Mucosa of stomach (tissue), 1 donor: ENCODE results near the gene ATP7A.

Source experiments
- H3K27me3 ChIP-seq: one replicate; pipeline ENCODE4 v1.7.0; 2013; ENCODE audit warnings: mild to moderate bottlenecking, low read length; ENCODE audit not compliant: control insufficient read depth, insufficient read depth
- H3K36me3 ChIP-seq: one replicate; pipeline ENCODE4 v1.7.0; 2013; ENCODE audit warnings: low read length; ENCODE audit not compliant: control insufficient read depth, insufficient read depth
- H3K4me1 ChIP-seq: one replicate; pipeline ENCODE4 v1.7.0; 2013; ENCODE audit warnings: mild to moderate bottlenecking, low read length; ENCODE audit not compliant: control insufficient read depth, insufficient read depth
- H3K4me3 ChIP-seq: one replicate; pipeline ENCODE4 v1.7.0; 2013; ENCODE audit warnings: low read length
- H3K9ac ChIP-seq: one replicate; pipeline ENCODE4 v1.7.0; 2013; ENCODE audit warnings: mild to moderate bottlenecking, low read length, moderate library complexity
- H3K9me3 ChIP-seq: one replicate; pipeline ENCODE4 v1.7.0; 2013; ENCODE audit warnings: mild to moderate bottlenecking, low read length, moderate library complexity; ENCODE audit not compliant: control insufficient read depth
- donor health status: Pancreatic carcinoma.

The ATP7A gene

DNA sequence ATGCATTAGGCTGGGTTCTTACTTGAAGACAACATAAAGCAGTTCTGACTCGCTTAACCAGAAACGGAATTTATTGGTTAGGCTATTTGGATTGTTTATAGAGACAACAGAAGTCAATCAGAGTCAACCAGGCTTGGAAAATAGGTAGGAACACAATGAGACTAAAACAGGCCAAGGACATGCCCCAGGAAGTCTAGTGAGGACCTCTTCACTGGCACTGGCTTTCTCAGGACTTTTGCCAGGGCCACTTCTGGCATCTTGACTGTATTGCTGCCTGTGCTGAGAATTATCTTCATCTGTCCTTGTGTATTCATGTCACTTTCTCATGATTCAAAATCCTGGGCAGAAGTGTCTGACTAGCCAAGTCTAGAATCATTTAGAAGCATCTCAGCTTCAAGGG is 39.3 kb downstream of the ATP7A start:
- H3K36me3 ChIP-seq = no peaks in the 10 kb centered on the region
- H3K27me3 ChIP-seq = no peaks in the 10 kb centered on the region
- H3K4me3 ChIP-seq = no peak overlapping the region
- no peaks in the 10 kb centered on the region for H3K9me3 ChIP-seq
- H3K9ac ChIP-seq = no peak overlapping the region
- no peaks in the 10 kb centered on the region for H3K4me1 ChIP-seq

DNA sequence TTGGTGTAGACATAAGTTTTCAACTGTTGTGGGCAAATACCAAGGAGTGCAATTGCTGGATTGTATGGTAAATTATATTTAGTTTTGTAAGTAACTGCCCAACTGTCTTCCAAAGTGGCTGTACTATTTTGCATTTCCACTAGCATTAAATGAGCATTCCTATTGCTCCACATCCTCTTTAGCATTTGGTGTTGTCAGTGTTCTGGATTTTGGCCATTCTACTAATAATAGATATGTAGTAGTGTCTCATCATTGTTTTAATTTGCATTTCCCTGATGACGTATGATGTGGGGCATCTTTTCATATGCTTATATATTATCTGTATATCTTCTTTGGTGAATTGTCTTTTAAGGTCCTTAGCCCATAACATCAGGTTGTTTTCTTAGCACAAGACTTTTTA is 41.7 kb downstream of the ATP7A start:
- H3K27me3 ChIP-seq = no peaks in the 10 kb centered on the region
- H3K9ac ChIP-seq = no peak overlapping the region
- no peaks in the 10 kb centered on the region for H3K9me3 ChIP-seq
- H3K36me3 ChIP-seq = no peaks in the 10 kb centered on the region
- no peak overlapping the region for H3K4me3 ChIP-seq
- no peaks in the 10 kb centered on the region for H3K4me1 ChIP-seq

DNA sequence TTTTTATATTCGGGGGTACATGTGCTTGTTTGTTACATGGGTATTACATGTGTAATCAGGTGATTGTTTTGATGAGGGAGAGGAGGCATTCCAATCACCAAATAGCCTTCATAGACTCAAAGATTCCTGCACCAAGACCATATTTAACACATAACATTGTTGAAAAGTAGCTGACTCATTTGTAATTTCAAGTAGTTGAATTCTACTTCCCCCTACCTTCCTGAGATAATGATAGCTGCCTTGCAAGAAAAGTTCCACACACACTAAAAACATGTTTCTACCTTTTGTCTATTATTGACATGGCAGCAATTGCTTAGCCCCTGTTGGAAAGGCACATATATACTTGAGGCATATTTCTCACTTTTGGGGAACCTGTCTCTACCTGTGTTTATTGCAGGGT is 42.8 kb downstream of the ATP7A start:
- H3K36me3 ChIP-seq = no peaks in the 10 kb centered on the region
- no peaks in the 10 kb centered on the region for H3K4me1 ChIP-seq
- H3K9me3 ChIP-seq = no peaks in the 10 kb centered on the region
- no peak overlapping the region for H3K4me3 ChIP-seq
- H3K9ac ChIP-seq = no peak overlapping the region
- H3K27me3 ChIP-seq = no peaks in the 10 kb centered on the region

DNA sequence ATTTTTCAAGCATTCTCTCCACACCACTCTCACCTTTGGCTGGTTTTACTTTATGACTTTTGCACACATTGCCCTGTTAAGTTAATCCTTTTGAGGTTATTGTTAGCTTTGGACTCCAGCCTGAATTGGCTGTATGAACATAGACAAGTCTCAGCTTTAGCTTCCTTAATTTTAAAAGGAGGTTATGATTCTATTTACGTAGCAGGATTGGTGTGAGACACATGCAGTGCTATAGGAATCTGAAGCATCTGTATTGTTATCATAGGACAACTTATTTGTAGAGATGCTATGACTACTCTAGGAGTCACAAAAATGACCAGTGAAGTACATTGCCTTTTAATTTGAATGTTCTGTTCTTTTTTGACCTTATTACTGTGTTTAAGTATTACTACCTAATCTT is 43.2 kb downstream of the ATP7A start:
- Histone ChIP-seq H3K9ac (no peak overlapping the region), H3K4me1 (no peaks in the 10 kb centered on the region), H3K27me3 (no peaks in the 10 kb centered on the region), H3K36me3 (no peaks in the 10 kb centered on the region), H3K9me3 (no peaks in the 10 kb centered on the region), H3K4me3 (no peak overlapping the region)

DNA sequence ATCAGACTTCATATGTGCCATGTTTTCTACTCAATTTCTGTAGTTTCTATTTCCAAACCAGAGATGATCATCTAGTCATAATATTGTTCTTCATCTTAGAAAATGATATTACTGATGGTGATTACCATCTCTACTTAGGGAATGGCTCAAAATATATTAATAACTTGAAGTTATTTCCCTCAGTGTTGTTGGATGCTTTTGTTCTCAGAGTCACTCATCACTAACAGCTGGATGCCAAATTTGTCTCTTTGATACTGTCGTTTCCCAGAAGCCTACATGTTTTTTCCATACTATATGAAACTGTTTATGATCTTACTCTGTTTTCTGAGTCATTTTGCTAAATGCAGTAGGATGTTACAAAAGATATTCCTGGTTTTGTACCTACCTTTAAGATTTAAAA is 50.1 kb downstream of the ATP7A start:
- Histone ChIP-seq H3K9ac (no peak overlapping the region), H3K36me3 (no peaks in the 10 kb centered on the region), H3K4me3 (no peak overlapping the region), H3K27me3 (no peaks in the 10 kb centered on the region), H3K9me3 (no peaks in the 10 kb centered on the region), H3K4me1 (peaks cover 10% of the 10 kb centered on the region)

DNA sequence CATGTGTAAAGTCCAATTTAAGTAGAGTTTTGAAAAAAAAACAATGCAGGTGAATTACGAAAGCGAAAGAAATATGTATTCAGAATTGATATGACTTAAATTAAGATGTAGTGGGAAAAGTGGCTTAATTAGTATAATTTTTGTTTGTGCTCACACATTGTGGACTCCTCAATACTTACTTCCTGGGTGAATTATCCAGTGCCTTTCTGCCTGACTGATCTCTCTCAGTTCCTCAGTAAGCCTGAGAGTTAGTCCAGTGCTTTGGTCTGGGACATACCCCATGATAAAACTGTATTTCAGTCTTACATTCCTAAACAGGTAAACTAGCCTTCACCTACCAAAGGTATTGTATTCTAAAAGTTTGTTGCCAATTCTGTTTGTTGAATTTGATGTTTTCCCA is 50.6 kb downstream of the ATP7A start:
- H3K36me3 ChIP-seq = no peaks in the 10 kb centered on the region
- no peak overlapping the region for H3K9ac ChIP-seq
- H3K27me3 ChIP-seq = no peaks in the 10 kb centered on the region
- H3K9me3 ChIP-seq = no peaks in the 10 kb centered on the region
- H3K4me1 ChIP-seq = peaks cover 10% of the 10 kb centered on the region
- no peak overlapping the region for H3K4me3 ChIP-seq

DNA sequence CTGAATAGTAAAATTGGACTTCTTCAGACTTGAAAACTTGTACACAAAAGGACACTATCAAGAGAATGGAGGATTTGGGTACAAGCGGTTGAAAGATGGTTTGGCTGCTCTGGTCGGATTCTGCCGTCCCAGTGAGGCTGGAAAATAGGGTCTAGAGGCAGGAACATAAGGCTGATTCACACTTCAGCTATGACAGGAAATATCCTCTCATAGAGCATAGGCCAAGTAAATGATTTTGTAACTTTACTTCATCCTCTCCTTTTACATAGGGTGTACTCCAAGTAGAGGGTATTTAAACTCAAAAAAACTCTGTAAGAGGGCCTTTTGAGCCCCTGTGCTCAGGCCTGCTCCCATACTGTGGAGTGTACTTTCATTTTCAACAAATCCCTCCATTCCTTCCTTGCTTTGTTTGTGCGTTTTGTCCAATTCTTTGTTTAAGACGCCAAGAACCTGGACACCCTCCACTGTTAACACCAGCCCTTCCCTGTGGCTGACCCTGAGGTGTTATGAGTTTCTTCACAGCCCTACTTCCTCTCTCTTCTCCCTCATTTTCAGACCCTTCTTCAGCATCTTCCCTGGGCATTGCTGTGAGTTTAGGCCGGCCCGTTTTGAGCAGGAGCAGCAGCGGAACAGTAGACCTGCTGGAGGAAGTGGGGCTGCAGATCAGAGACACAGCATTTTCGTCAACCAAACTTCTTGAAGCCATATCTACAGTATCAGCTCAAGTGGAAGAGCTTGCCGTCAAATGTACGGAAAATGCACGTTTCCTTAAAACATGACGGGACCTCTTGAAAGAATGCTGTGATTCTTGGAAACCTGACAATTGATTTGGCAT is 51.8 kb downstream of the ATP7A start:
- Histone ChIP-seq H3K4me3 (no peak overlapping the region), H3K36me3 (no peaks in the 10 kb centered on the region), H3K9me3 (no peaks in the 10 kb centered on the region), H3K27me3 (no peaks in the 10 kb centered on the region), H3K9ac (no peak overlapping the region), H3K4me1 (peaks cover 10% of the 10 kb centered on the region)

DNA sequence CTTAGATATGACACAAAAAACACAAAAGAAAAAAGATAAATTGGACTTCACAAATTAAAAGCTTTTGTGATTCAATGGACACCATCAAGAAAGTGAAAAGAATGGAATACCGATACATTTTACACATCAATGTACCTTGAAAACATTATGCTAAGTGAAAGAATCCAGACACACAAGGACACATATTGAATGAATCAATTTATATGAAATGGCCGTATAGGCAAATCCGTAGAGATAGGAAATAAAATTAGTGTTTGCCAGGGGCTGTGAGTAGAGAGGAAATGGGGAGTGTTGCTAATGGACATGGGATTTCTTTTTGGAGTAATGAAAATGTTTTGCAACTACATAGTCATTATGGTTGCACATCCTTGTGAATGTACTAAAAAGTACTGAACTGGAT is 55.9 kb downstream of the ATP7A start:
- Histone ChIP-seq H3K4me3 (no peak overlapping the region), H3K9me3 (no peaks in the 10 kb centered on the region), H3K27me3 (no peaks in the 10 kb centered on the region), H3K9ac (no peak overlapping the region), H3K36me3 (no peaks in the 10 kb centered on the region), H3K4me1 (peaks cover 8% of the 10 kb centered on the region)

DNA sequence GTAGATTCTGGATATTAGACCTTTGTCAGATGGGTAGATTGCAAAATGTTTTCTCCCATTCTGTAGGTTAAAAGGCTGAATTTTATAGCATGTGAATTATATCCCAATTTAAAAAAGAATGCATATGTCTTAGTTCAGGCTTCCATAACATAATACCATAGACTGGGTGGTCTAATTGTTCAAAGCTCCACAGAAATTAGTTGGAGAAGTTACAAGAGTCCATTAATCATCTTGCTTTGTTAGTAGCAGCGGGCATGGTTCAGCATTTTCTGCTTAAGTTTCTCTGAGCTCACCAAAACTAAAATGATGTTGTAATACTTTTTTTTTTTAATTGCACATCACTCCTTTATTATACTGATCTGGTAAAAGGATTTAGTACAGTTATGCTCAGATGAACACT is 57.1 kb downstream of the ATP7A start:
- H3K9ac ChIP-seq = no peak overlapping the region
- no peaks in the 10 kb centered on the region for H3K9me3 ChIP-seq
- no peaks in the 10 kb centered on the region for H3K4me1 ChIP-seq
- H3K27me3 ChIP-seq = no peaks in the 10 kb centered on the region
- no peaks in the 10 kb centered on the region for H3K36me3 ChIP-seq
- H3K4me3 ChIP-seq = no peak overlapping the region

DNA sequence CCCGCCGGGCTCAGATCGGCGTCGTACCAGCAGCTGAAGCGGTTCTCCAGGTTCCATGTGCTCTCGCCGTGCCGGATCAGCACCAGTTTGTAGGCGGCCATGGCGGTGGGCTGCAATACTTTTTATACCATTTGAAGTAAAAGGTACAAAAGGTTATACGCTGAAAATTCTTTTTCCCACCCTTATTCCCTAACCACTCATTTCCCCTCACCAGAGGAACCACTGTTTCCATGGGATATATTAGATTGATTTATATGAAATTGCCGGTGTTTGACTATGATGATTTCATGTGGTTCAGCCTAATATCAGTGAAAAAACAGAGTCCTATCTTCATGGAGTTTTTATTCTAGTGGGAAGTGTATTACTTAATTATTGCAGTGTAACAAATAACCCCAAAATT is 59.0 kb downstream of the ATP7A start, which contains the start of gene PGAM4:
Gene PGAM4, minus strand, starts transcription at position 101 of the 400 bp plus-strand sequence. Its CDS starts 0 bp downstream, at position 101.
- Histone ChIP-seq H3K4me3 (no peak within 1 kb of the TSS), H3K9me3 (no peaks in the 10 kb centered on the region), H3K27me3 (no peaks in the 10 kb centered on the region), H3K36me3 (no peaks in the 10 kb centered on the region), H3K4me1 (no peaks in the 10 kb centered on the region), H3K9ac (no peak within 1 kb of the TSS)

DNA sequence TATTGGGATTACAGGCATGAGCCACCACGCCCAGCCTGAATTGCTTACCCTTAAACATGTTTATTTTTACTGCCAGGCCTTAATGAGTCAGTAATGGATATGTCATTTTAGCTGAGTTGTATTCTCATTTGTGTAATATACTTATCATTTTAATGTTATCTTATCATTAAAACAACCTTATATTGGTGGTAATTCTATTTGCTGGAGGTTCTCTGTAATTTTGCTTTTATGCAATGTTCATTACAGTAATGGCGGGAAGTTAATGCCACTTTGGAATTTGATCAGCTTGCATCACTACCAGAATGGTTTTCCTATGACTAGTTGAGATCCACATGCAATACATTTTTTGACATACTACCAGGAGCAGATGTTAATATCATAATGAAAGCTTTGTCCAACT is 65.3 kb downstream of the ATP7A start:
- Histone ChIP-seq H3K9ac (no peak overlapping the region), H3K9me3 (no peaks in the 10 kb centered on the region), H3K27me3 (no peaks in the 10 kb centered on the region), H3K4me3 (no peak overlapping the region), H3K36me3 (no peaks in the 10 kb centered on the region), H3K4me1 (no peaks in the 10 kb centered on the region)

DNA sequence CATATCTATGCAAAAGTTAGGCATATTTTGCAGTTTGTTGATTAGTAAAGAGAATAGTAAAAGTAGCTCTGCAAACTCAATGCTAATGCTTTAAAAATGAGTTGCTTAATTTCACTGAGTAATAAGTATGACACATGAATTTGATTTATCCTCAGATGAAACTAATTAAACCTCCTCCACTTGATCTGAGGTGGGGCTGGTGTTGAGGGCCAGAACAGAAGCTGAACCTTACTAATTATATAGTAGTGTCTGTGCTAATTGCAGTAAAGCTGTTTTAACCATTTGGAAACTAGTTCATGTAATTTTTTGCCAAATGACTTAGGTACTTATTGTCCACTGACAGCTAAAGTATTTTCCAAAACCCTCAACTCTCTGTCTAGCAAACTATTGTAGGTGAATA is 66.6 kb downstream of the ATP7A start:
- Histone ChIP-seq H3K27me3 (no peaks in the 10 kb centered on the region), H3K9ac (no peak overlapping the region), H3K4me3 (no peak overlapping the region), H3K9me3 (no peaks in the 10 kb centered on the region), H3K36me3 (no peaks in the 10 kb centered on the region), H3K4me1 (no peaks in the 10 kb centered on the region)

DNA sequence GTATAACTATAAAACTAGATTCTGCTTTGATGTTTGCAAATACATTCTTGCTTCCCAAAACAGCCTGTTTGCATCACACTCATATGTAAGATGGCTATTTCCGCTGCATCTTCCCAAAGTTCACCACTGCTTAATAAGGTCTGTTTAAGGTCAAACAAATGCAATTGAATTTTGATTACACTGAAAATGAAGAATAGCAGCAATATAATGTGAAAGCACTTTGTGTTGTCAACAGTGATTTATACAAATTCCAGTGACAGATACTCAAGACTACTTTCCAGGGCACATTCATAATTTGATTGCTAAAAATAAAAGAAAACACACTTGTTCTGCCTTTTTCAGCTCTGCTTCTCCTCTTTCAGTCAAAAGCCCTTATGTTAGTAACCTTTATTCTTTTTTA is 67.0 kb downstream of the ATP7A start:
- Histone ChIP-seq H3K4me3 (no peak overlapping the region), H3K9me3 (no peaks in the 10 kb centered on the region), H3K27me3 (no peaks in the 10 kb centered on the region), H3K4me1 (no peaks in the 10 kb centered on the region), H3K9ac (no peak overlapping the region), H3K36me3 (no peaks in the 10 kb centered on the region)
